ENCODE data around the gene ZNF613. TPM values are rescaled to one million over a fixed set of nuclear protein-coding genes. Genes with fewer than 3 reads are reported as not detected.
"Not testable (repeated sequence)": the region's sequence is repeated elsewhere in the genome, so short reads cannot be mapped to it uniquely, and the experiment has no call there.

The ZNF613 gene
- polyA plus RNA-seq, 10 donors, result 4.6 to 7.5 (median 5.4) TPM

DNA sequence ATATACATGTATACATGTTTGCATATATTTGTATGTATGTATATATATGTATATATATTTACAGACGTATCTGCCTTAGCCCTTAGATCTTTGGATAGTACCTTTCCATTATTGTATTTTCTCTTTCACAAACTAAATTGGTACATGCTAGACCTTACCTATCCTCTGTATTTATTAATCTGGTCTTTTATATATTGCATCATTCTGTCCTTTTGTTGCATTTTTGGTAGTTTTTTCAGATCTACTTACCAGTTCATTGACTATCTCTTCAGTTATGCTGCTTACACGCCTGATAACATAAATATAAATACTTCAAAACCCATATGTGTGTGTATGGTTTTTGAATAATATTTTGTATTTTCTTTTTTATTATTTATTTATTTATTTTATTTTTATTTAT lies 11.7 kb downstream of the ZNF613 start:
- no peak for DNase-seq

DNA sequence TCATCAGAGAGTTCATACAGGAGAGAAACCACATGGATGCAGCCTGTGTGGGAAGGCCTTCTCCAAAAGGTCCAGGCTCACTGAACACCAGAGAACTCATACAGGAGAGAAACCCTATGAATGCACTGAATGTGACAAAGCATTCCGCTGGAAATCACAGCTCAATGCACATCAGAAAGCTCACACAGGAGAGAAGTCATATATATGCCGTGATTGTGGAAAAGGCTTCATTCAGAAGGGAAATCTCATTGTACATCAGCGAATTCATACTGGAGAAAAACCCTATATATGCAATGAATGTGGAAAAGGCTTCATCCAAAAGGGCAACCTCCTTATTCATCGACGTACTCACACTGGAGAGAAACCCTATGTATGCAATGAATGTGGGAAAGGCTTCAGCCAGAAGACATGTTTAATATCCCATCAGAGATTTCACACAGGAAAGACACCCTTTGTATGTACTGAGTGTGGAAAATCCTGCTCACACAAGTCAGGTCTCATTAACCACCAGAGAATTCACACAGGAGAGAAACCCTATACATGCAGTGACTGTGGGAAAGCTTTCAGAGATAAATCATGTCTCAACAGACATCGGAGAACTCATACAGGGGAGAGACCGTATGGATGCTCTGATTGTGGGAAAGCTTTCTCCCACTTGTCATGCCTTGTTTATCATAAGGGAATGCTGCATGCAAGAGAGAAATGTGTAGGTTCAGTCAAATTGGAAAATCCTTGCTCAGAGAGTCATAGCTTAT lies 17.7 kb downstream of the ZNF613 start:
- DNase-seq, result no peak

DNA sequence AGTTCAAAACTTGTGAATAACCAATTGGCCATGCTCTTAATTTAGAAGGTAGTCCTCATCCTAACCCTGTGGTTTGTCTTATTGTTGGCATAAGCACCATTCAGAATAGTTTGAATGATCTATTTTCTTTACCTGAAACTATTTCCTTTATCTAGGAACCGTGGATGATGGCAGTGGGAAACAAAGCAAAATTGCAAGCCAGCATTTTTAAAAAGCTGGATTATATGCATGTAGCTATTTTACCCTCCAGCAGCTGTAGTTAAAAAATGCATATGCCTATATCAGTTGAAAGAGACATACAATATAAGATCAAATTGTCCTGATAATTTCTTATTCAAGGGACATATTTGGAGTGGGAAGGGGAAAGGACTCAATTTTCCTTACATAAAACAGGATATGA lies 19.3 kb downstream of the ZNF613 start:
- DNase-seq, result no peak

DNA sequence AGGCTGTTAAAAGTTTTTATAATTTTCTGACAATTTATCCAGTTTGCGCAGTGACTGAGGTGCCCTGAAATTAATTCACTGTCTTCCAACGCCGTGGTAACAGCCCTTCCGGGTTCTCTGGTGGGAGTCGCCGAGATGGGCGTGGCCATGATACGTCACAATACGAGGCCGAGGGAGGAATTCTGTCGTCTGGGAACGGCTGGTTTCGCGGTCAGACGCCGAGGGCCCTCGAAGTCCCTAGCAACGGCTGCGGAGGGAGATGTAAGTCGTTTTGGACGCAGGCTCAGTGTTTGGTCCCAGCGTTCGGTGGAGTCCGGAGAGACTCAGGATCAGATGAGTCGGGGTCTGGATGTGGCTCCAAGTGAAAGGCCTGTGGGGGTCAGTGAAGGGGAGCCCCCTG lies 21.7 kb downstream of the ZNF613 start:
- peak; percentile 33 to 72 (median 66) for DNase-seq

DNA sequence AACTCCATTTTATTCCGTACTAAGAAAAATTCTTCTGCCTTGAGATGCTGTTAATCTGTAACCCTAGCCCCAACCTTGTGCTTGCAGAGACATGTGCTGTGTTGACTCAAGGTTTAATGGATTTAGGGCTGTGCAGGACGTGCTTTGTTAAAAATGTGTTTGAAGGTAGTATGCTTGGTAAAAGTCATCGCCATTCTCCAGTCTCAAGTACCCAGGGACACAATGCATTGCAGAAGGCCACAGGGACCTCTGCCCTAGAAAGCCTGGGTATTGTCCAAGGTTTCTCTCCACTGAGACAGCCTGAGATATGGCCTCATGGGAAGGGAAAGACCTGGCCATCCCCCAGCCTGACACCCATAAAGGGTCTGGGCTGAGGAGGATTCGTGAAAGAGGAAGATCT lies 30.6 kb downstream of the ZNF613 start:
- not testable (repeated sequence) for DNase-seq

DNA sequence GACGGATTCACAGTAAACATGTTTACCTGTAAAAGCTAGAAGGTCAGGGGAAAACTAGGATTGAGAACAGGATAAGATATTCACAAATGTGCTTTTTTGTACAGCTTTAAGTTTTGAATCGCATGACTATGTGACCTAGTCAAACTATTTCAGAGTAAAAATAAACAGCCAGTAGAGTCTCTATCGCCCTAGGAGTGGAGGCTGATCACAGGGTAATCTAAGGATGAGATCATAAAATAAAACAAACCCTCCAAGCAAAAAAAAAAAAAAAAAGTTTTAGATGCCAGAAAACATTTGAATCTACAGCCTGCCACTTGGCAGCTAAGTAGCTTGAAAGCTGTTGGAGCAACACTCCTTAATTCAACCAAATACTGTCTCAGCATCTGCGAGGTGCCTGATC lies 32.5 kb downstream of the ZNF613 start:
- no peak for DNase-seq

DNA sequence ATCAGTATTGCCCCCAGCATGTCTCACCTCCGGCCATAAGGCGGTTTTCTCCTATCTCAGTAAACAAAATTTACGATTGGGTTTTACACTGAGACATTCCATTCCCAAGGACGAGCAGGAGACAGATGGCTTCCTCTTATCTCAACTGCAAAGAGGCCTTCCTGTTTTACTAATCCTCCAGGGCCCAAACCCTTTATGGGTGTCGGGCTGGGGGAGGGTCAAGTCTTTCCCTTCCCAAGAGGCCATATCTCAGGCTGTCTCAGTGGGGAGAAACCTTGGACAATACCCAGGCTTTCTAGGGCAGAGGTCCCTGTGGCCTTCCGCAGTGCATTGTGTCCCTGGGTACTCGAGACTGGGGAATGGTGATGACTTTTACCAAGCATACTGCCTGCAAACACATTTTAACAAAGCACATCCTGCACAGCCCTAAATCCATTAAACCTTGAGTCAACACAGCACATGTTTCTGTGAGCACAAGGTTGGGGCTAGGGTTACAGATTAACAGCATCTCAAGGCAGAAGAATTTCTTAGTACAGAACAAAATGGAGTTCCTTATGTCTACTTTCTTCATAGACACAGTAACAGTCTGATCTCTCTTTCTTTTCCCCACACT lies 33.5 kb downstream of the ZNF613 start:
- DNase-seq, result not testable (repeated sequence)

DNA sequence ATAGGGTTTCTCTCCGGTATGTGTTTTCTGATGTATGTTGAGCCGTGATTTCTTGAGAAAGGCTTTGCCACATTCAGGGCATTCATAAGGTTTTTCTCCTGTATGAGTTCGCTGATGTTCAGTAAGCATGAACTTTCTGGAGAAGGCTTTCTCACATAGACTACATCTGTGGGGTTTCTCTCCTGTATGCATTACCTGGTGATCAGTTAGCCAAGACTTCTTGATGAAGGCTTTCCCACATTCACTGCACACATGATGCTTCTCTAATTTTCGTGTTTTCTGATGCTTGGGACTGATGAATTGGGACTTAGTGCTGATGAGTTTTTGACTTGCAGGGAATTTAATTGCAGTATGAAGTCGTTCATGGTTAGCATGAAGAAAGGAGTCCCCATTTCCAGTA lies 38.3 kb downstream of the ZNF613 start:
- DNase-seq, result no peak

DNA sequence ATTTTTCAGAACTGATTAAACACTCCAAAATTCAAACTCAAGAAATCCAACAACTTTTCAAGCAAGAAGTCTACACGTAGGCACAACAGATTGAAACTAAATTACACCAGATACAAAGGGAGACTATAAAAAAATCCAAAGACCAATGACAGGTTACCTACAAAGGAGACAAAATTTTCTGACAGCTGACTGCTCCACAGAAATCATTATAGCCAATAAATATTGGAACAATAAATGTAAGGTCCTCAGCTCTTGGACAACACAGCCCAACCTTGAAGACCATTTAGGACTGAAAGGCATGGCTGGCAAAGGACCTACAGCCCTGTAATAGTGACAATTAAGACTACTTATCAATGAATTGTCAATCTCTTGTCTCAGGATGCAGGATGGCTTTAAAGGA lies 43.4 kb downstream of the ZNF613 start:
- DNase-seq, result no peak

DNA sequence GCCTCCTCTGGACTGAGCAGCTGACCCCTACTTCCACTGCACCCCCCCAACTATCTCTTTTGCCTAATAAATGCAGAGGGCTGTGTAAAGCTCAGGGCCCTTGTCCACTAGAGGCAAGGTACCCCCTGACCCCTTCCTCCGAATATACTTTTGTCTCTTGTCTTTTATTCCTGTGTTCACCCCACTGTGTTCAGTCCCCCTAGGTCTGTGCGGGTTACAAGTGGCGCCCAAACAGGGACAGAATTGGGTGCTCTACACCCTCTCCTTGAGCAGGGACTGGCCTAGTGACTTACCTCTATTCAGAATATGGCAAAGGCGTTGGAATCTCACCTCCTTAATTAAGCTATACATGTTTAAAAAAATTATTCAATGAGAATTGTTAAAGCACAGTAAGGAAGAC lies 44.4 kb downstream of the ZNF613 start:
- DNase-seq, result peak in 1 of 3 donors; percentile 34

DNA sequence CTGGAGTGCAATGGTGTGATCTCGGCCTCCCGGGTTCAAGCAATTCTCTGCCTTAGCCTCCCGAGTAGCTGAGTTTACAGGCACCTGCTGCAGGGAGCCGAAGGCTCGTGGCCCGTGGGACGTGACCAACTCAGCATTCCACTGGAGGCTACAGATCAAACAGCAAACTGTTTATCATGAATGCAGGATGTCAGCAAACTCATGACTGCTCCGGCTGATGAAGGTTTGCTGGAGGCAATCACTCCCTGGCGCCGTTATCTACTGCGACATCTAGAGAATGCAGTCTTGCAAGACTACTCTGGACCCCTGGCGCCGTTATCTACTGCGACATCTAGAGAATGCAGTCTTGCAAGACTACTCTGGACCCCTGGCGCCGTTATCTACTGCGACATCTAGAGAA lies 48.5 kb downstream of the ZNF613 start:
- DNase-seq, result not testable (repeated sequence)

DNA sequence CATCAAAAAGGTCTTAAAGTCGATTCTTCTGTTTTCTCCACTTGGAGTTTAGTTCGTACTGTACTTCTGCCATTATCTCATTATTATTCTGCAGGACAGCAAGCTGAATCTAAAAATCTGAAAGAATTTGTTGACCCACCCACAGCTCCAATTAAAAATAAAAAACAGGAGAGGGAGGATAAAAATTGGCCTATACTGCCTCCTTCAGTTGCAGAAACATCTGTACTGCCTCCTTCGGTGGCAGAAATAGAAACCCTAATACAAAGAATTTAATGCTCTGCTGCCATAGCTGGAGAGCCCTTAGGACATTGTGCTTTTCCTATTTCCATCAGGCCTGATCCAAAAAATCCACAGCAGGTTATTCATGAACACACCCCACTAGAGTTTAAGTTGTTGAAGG lies 49.6 kb downstream of the ZNF613 start:
- DNase-seq, result no peak

DNA sequence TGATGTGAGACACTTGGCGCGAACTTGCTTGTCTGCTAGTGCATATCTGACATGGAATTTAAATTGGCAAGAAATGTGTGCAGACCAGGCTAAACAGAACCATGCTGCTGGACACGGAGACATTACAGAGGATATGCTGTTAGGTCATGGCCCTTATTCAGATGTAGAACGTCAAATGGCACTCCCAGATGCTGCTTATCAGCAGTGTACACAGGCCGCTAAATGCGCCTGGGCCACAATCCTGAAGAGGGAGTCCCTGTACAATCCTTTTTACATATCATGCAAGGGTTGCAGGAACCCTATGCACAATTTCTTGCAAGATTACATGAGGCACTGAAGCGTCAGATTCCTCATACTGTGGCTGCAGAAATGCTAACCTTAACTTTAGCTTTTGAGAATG lies 50.1 kb downstream of the ZNF613 start:
- no peak for DNase-seq

DNA sequence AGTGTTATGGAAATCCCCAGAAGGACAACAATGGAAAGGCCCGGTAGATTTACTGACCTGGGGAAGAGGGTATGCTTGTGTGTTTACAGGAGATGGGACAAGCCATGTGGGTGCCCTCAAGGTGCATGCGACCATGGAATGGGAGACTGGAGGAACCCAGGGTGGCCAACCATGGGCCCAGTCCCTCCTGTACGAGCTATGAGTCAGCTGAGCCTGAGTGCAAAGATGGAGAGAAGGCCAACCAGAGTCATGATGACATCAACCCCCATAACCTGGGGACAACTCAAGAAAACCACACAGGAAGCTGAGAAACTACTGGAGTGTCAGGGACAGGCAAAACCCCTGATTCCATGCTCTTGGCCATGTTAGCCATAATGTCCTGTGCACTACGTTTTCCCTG lies 51.6 kb downstream of the ZNF613 start:
- DNase-seq, result no peak

DNA sequence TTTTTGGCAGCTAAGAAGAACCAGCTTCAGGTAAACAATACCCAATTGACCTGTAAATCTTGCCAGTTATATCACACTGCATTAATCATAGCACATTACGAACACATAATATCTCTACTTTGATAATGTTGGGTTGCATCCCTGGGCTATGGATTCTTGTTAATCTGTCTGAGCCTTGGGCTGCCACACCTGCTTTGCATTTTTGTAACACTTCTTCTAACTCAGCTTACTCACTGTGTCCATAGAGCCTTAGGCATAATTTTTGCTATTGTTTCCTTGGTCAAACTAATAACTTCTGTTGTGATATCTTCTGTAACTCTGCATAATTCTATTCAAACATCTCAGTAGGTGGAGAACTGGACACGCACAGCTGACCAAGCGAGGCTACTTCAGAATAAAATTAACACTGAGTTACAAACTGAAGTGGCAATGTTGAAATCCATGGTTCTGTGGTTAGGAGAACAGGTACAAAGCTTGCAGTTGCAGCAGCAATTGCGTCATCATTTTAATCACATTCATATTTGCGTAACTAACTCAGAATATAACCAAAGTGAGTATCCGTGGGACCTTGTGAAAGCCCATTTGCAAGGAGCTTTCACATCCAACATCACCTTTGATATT lies 53.0 kb downstream of the ZNF613 start:
- no peak for DNase-seq

DNA sequence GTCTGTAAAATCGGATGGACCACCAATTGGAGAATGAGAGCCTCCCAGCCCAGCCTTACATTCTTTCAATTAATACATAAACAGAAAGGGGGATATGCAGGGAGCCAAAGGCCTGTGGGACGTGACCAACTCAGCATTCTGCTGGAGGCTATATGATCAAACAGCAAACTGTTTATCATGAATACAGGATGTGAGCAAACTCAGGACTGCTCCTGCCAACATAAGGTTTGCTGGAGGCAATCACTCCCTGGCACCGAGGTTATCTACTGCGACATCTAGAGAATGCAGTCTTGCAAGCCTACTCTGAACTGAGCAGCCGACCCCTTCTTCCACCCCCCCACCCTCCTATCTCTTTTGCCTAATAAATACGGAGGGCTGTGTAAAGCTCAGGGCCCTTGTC lies 53.7 kb downstream of the ZNF613 start:
- not testable (repeated sequence) for DNase-seq

DNA sequence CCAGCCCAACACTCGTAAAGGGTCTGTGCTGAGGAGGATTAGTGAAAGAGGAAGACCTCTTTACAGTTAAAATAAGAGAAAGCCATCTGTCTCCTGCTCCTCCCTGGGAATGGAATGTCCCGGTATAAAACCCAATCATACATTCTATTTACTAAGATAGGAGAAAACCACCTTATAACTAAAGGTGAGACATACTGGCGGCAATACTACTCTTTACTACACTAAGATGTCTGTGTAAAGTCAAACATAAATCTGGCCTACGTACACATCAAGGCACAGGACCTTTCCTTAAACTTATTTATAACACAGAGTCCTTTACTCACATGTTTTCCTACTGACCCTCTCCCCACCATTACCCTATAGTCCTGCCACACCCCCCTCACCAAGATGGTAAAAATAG lies 56.1 kb downstream of the ZNF613 start:
- no peak for DNase-seq

DNA sequence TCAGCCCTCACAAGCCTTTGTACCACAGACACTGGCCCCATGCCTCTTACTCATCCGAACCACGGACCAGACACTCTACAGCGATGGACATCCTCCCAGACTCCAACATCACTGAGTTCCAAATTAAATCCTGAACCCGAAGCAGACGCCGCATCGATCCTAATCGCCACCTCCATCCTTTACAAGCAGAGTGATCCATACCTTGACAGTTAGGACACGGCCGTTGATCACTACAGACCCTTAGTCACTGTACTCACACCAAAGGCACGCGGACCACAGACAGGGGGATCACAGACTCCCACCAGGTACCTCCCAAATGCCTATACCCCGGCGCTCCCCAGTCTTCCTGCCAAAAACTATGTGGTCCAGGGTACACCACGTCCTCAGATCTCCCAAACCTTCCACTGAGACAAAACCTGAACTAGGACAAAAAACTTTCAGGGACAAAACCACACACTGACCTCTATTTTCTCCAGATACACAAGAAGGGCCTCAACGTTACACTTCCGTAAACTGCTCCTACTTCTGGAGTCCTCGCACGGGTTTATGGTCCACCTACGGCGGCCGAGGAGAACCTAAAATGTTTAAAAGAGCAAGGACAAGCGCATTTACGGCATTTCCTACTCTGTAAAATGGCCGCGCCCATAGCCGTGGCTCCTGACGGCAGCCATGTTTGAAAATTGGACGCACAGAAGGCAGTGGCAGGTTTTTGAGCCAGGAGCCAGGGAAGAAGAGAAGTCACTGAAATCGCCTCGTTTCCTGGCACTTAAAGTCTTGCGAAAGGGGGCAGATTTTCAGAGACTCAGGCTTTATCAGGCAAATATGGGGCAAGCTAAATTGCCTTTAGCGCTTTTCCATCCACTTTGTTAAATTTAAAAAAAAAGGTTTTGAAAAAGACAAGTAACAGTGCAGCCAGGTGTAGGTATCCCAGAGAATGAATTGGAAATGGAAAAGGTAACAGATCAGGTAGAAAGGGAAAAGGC lies 59.3 kb downstream of the ZNF613 start, which contains the start of gene ZNF350:
ZNF350 (minus strand) TSS at position 532 of the 983 bp plus-strand sequence. CDS start 12,480 bp downstream, outside the sequence.
- DNase-seq, result peak; percentile 95 to 98 (median 96)

DNA sequence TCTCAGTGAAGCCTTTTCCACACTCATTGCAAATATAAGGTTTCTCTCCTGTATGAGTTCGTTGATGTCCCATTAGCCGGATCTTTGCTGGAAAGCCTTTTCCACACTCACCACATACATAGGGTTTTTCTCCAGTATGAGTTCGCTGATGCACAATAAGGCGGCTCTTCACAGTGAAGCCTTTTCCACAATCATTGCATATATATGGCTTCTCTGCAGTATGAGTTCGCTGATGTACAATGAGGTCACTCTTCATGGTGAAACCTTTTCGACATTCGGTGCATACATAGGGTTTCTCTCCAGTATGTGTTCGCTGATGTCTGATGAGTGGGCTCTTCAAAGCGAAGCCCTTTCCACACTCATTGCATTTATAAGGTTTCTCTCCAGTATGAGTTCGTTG lies 66.2 kb downstream of the ZNF613 start:
- DNase-seq, result no peak

DNA sequence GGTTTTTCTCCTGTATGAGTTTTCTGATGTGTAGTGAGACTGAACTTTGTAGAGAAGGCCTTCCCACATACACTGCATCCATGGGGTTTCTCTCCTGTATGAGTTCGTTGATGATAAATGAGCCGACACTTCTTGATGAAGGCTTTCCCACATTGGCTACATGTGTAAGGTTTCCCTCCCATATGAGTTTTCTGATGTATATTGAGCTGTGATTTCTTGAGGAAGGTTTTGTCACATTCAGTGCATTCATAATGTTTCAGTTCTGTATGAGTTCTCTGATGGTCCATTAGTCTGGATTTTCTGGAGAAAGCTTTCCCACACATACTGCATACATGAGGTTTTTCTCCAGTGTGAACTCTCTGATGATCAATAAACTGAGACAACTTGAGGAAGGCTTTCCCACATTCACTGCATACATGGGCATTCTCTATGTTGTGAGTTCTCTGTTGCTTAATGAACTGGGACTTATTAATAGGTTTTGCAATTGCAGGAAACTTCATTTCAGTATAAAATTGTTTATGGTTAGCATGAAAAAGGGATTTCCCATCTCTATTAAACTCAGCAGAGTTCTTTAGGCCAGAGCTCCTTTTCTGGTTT lies 66.9 kb downstream of the ZNF613 start:
- no peak for DNase-seq

Data from muscle of back (tissue), 11 donors.